Panc1 (cell line): ENCODE measurements around the gene TVP23A. TPM values are rescaled to one million over a fixed set of nuclear protein-coding genes. Genes with fewer than 3 reads are reported as not detected.

ENCODE experiments used
- ATAC-seq: fragments of 200-7000 bp; cut with Tn5 transposase; 2 replicates; pipeline ENCODE4 v1.9.1; 2020; ENCODE audit warnings: mild to moderate bottlenecking, moderate library complexity
- BruUV-seq: library from RNA; stranded (reverse); fragments of 400-500 nt; replicated peaks from 2 replicates; lab custom pipeline; 2021; lab: Mats Ljungman, UMichigan
- CTCF ChIA-PET: fragments of 300-600 bp; sonication (Branson Sonifier 250); formaldehyde crosslinking; loops from one replicate; lab custom pipeline; 2022; ENCODE audit warnings: antibody characterized with exemption; lab: Charles Lee
- POLR2A ChIA-PET: fragments of 300-600 bp; sonication (Branson Sonifier 250); formaldehyde crosslinking; loops from one replicate; lab custom pipeline; 2022; ENCODE audit warnings: antibody characterized with exemption; lab: Charles Lee
- DNase-seq: peaks from one replicate; pipeline ENCODE4 v3.0.0-alpha.2; 2010; ENCODE audit warnings: low read depth, low spot score
- H3K27ac ChIP-seq: 2 replicates; pipeline ENCODE4 v1.5.1; 2011; ENCODE audit warnings: mild to moderate bottlenecking, low read length, inconsistent platforms
- H3K27me3 ChIP-seq: fragments of 200-500 bp; sonication (Bioruptor generic); 2 replicates; pipeline ENCODE4 v1.6.0; 2014; ENCODE audit warnings: low read length, inconsistent platforms; ENCODE audit not compliant: control insufficient read depth, insufficient read depth
- H3K36me3 ChIP-seq: fragments of 200-500 bp; sonication (Bioruptor generic); 2 replicates; pipeline ENCODE4 v1.5.1; 2014; ENCODE audit warnings: inconsistent platforms, mild to moderate bottlenecking, low read length, moderate library complexity; ENCODE audit not compliant: control insufficient read depth, insufficient read depth
- H3K4me1 ChIP-seq: 2 replicates; pipeline ENCODE4 v1.5.1; 2011; ENCODE audit warnings: inconsistent platforms, mild to moderate bottlenecking, low read length, moderate library complexity; ENCODE audit not compliant: control insufficient read depth, insufficient read depth
- H3K4me3 ChIP-seq, 2 experiments: 2 replicates each; pipeline ENCODE4 v1.5.1; 2011 to 2012; ENCODE audit warnings: low read depth in 2 of 2, low read length in 2 of 2, mild to moderate bottlenecking in 2 of 2, inconsistent platforms in 1 of 2, moderate library complexity in 1 of 2
- H3K9me3 ChIP-seq: fragments of 200-500 bp; sonication (Bioruptor generic); 2 replicates; pipeline ENCODE4 v1.5.1; 2014; ENCODE audit warnings: low read depth, mild to moderate bottlenecking, inconsistent platforms, low read length, moderate library complexity; ENCODE audit not compliant: control insufficient read depth, insufficient read depth
- CTCF ChIP-seq: fragments of 450-650 bp; IDR thresholded peaks from 2 replicates; pipeline ENCODE4 v1.5.1; 2017; ENCODE audit warnings: mild to moderate bottlenecking
- POLR2AphosphoS5 ChIP-seq: IDR thresholded peaks from 2 replicates; pipeline ENCODE4 v1.6.1; 2012; ENCODE audit warnings: mild to moderate bottlenecking, low read depth, low read length, moderate library complexity
- SIN3A ChIP-seq: IDR thresholded peaks from 2 replicates; pipeline ENCODE4 v1.6.1; 2012; ENCODE audit warnings: low read depth, mild to moderate bottlenecking, low read length, moderate library complexity, borderline replicate concordance; ENCODE audit not compliant: insufficient read depth
- TCF7L2 ChIP-seq: IDR thresholded peaks from 2 replicates; pipeline ENCODE4 v1.6.1; 2011; ENCODE audit warnings: mild to moderate bottlenecking, low read depth, low read length, inconsistent platforms
- in situ Hi-C: cut with HindIII; loops from 2 replicates; pipeline ENCODE4 v1.10.0; 2016; ENCODE audit warnings: low sequenced_read_pairs, low pct_unique_long_range_greater_than_20kb
- intact Hi-C: fragments of 100-400 bp; cut with micrococcal nuclease; formaldehyde crosslinking; loops from one replicate; pipeline ENCODE4 v1.10.0; 2022; ENCODE audit not compliant: unreplicated experiment
- total RNA-seq: library from RNA; stranded (reverse); gene quantifications from one replicate; pipeline ENCODE4 v1.2.1, GENCODE V29; 2021; ENCODE audit not compliant: unreplicated experiment
- TF ChIP-seq, protein P1 (sequence below), 2 experiments: IDR thresholded peaks; 2 replicates each; pipeline ENCODE4 v1.6.1; 2011 to 2012; ENCODE audit warnings: low read depth in 2 of 2, control low read depth in 1 of 2, low read length in 1 of 2, mild to moderate bottlenecking in 1 of 2, moderate library complexity in 1 of 2; ENCODE audit not compliant: insufficient read depth in 1 of 2

Gene TVP23A
- total RNA-seq, 1 experiment from 2014 or later = not detected

DNA sequence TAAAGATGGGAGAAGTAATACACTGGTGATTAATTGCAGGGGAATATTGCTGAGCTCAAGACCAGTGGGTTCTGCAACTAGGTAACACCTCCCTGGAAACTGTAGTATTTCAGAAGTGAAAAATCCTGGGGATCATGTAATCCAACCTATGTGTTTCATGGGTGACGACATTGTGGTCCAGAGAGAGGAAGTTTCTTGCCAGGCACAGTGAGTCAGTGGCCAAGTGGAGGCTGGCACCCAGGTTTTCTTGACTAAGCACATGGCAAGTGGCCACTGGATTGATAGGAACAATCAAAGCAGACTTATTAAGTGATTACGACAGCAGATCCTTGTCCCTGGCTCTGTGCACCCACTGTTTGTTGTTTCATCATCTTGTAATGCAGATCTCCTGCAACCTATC lies 43.8 kb upstream of the TVP23A start:
- ATAC-seq = no peak
- Histone ChIP-seq H3K4me1 (no peaks in the 10 kb centered on the region), H3K9me3 (no peaks in the 10 kb centered on the region), H3K27me3 (peaks cover 17% of the 10 kb centered on the region), H3K27ac (no peak overlapping the region), H3K4me3 (no peak overlapping the region), H3K36me3 (no peaks in the 10 kb centered on the region)
- ChIA-PET CTCF (no interaction called here), POLR2A (no interaction called here)
- peak; percentile 17 for DNase-seq
- TF ChIP-seq SIN3A = no peak
- TF ChIP-seq POLR2AphosphoS5 = no peak
- no peak for TF ChIP-seq TCF7L2
- no peak for TF ChIP-seq CTCF
- TF ChIP-seq, protein P1, sequence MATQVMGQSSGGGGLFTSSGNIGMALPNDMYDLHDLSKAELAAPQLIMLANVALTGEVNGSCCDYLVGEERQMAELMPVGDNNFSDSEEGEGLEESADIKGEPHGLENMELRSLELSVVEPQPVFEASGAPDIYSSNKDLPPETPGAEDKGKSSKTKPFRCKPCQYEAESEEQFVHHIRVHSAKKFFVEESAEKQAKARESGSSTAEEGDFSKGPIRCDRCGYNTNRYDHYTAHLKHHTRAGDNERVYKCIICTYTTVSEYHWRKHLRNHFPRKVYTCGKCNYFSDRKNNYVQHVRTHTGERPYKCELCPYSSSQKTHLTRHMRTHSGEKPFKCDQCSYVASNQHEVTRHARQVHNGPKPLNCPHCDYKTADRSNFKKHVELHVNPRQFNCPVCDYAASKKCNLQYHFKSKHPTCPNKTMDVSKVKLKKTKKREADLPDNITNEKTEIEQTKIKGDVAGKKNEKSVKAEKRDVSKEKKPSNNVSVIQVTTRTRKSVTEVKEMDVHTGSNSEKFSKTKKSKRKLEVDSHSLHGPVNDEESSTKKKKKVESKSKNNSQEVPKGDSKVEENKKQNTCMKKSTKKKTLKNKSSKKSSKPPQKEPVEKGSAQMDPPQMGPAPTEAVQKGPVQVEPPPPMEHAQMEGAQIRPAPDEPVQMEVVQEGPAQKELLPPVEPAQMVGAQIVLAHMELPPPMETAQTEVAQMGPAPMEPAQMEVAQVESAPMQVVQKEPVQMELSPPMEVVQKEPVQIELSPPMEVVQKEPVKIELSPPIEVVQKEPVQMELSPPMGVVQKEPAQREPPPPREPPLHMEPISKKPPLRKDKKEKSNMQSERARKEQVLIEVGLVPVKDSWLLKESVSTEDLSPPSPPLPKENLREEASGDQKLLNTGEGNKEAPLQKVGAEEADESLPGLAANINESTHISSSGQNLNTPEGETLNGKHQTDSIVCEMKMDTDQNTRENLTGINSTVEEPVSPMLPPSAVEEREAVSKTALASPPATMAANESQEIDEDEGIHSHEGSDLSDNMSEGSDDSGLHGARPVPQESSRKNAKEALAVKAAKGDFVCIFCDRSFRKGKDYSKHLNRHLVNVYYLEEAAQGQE (IDR thresholded peaks at IDR 0.05; ENCODE audit: insufficient read depth in 1 of 2, low read depth in 2 of 2, low read length in 1 of 2) = no peak
- intact Hi-C loops = no loop called here
- in situ Hi-C loops = no loop called here
- no TSS peak for BruUV-seq

GRCh38 chr16:10859658-10860057 lies 41.1 kb upstream of the TVP23A start:
- no TSS peak for BruUV-seq
- TF ChIP-seq, protein P1 (IDR thresholded peaks at IDR 0.05; ENCODE audit: insufficient read depth in 1 of 2, low read depth in 2 of 2, low read length in 1 of 2) = no peak
- TF ChIP-seq CTCF (no peak), SIN3A (no peak), TCF7L2 (no peak), POLR2AphosphoS5 (no peak)
- POLR2A ChIA-PET = no interaction called here
- Histone ChIP-seq H3K27me3 (peaks cover 15% of the 10 kb centered on the region), H3K4me1 (no peaks in the 10 kb centered on the region), H3K4me3 (no peak overlapping the region), H3K9me3 (no peaks in the 10 kb centered on the region), H3K36me3 (no peaks in the 10 kb centered on the region), H3K27ac (no peak overlapping the region)
- DNase-seq (no peak), ATAC-seq (no peak)
- CTCF ChIA-PET = no interaction called here
- intact Hi-C loops (no loop called here), in situ Hi-C loops (no loop called here)
